CD4-positive, CD25-positive, alpha-beta regulatory T cell (primary cell): ENCODE measurements around the gene NKX2-3. TPM values are rescaled to one million over a fixed set of nuclear protein-coding genes. Genes with fewer than 3 reads are reported as not detected.

Experiments used
- ATAC-seq, 2 donors: fragments of 150-1000 bp; cut with Tn5 transposase; one replicate each; pipeline ENCODE4 v1.10.0; 2021; ENCODE audit warnings: low read depth in 2 of 2, moderate number of reproducible peaks in 2 of 2, moderate library complexity in 1 of 2
- DNase-seq, 3 donors: peaks; one replicate each; pipeline versions ENCODE4 v3.0.0 to v3.0.0-alpha.2; 2012 to 2022; ENCODE audit warnings: mixed read lengths in 1 of 3
- H3K27ac ChIP-seq: one replicate; pipeline ENCODE4 v1.7.0; 2013; ENCODE audit warnings: mild to moderate bottlenecking, low read length; ENCODE audit not compliant: insufficient read depth, poor library complexity, severe bottlenecking
- H3K27me3 ChIP-seq: one replicate; pipeline ENCODE4 v1.7.0; 2013; ENCODE audit warnings: low read length; ENCODE audit not compliant: control insufficient read depth, insufficient read depth
- H3K36me3 ChIP-seq: one replicate; pipeline ENCODE4 v1.7.0; 2013; ENCODE audit warnings: mild to moderate bottlenecking, low read length, moderate library complexity; ENCODE audit not compliant: control insufficient read depth, insufficient read depth
- H3K4me1 ChIP-seq: 2 replicates; pipeline ENCODE4 v1.7.0; 2013; ENCODE audit warnings: mild to moderate bottlenecking, low read length; ENCODE audit not compliant: insufficient read depth, control insufficient read depth, poor library complexity, severe bottlenecking
- H3K4me3 ChIP-seq: one replicate; pipeline ENCODE4 v1.7.0; 2013; ENCODE audit warnings: low read depth, mild to moderate bottlenecking, low read length, moderate library complexity
- H3K9me3 ChIP-seq, 2 experiments: 1 replicate in 1 of 2; 2 replicates in 1 of 2; pipeline ENCODE4 v1.7.0; 2013; ENCODE audit warnings: low read length in 2 of 2, mild to moderate bottlenecking in 1 of 2, moderate library complexity in 1 of 2; ENCODE audit not compliant: control insufficient read depth in 2 of 2
- H3K27ac Mint-ChIP-seq, 3 donors: one replicate each; pipeline ENCODE4 v1.8.0; 2020 to 2022; ENCODE audit warnings: mild to moderate bottlenecking in 3 of 3, mixed read lengths in 3 of 3, moderate library complexity in 2 of 3
- H3K27me3 Mint-ChIP-seq: one replicate; pipeline ENCODE4 v1.8.0; 2022; ENCODE audit warnings: mild to moderate bottlenecking, mixed read lengths
- H3K36me3 Mint-ChIP-seq: one replicate; pipeline ENCODE4 v1.8.0; 2020; ENCODE audit warnings: mixed read lengths
- H3K4me1 Mint-ChIP-seq, 4 donors: one replicate each; pipeline ENCODE4 v1.8.0; 2020 to 2022; ENCODE audit warnings: mixed read lengths in 4 of 4, mild to moderate bottlenecking in 1 of 4
- H3K4me3 Mint-ChIP-seq, 4 donors: one replicate each; pipeline ENCODE4 v1.8.0; 2020 to 2022; ENCODE audit warnings: mild to moderate bottlenecking in 4 of 4, mixed read lengths in 4 of 4, moderate library complexity in 3 of 4
- H3K9me3 Mint-ChIP-seq, 7 donors: one replicate each; pipeline ENCODE4 v1.8.0; 2020 to 2022; ENCODE audit warnings: mixed read lengths in 7 of 7, mild to moderate bottlenecking in 3 of 7, moderate library complexity in 2 of 7
- polyA plus RNA-seq, 4 donors: library from polyadenylated mRNA; unstranded; fragments of 300-500 nt; fragmentation: Illumina TruSeq; gene quantifications; one replicate each; pipeline ENCODE4 v1.2.3, GENCODE V29; 2021
- total RNA-seq: library from RNA; stranded (reverse); gene quantifications from one replicate; pipeline ENCODE4 v1.2.3, GENCODE V29; 2022

The NKX2-3 gene
- not detected for total RNA-seq
- polyA plus RNA-seq = not detected

DNA sequence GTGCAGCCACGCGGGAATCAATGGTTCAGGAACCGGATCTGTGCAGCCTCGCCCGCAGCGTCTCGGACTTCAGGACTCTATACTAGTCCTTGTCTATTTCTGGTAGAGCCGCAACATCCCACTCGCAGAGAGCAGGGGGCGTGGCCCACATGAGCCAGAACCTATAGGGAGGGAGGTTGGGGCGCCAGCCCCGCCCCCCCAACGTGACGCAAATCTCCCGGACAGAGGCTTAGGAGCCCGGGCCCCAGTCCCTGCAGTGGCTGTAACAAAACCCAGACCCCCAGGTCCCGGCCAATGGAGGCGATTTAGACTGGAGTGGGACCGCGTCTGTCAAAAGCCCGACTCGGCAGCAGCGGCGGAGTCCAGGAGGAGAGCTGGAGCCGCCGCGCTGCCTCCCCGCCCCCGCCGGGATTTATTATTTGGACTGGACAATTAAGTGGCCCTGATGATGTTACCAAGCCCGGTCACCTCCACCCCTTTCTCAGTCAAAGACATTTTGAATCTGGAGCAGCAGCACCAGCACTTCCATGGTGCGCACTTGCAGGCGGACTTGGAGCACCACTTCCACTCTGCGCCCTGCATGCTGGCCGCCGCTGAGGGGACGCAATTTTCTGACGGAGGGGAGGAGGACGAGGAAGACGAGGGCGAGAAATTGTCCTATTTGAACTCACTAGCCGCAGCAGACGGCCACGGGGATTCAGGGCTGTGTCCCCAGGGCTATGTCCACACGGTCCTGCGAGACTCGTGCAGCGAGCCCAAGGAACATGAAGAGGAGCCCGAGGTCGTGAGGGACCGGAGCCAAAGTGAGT lies at the start of gene NKX2-3:
Gene NKX2-3 (plus strand): TSS at position 256 of the 809 bp plus-strand sequence. CDS start 190 bp downstream, at position 446.
- peaks cover 34% of the 10 kb centered on the region for H3K4me1 ChIP-seq
- H3K4me3 Mint-ChIP-seq = peak within 1 kb of the TSS in 2 of 4 donors; percentile 53 to 55
- no peaks in the 10 kb centered on the region for H3K9me3 ChIP-seq
- H3K27me3 ChIP-seq = peaks cover 32% of the 10 kb centered on the region
- peaks cover 0 to 6% (median 0%) of the 10 kb centered on the region in 7 donors for H3K9me3 Mint-ChIP-seq
- H3K4me1 Mint-ChIP-seq = peaks cover 10 to 67% (median 33%) of the 10 kb centered on the region in 4 donors
- DNase-seq = peak in 1 of 3 donors; percentile 74
- H3K27ac ChIP-seq = no peak within 1 kb of the TSS
- ATAC-seq = peak in 1 of 2 donors; percentile 45
- no peak within 1 kb of the TSS for H3K27ac Mint-ChIP-seq
- no peak within 1 kb of the TSS for H3K4me3 ChIP-seq
- peaks cover 90% of the 10 kb centered on the region for H3K27me3 Mint-ChIP-seq
- no peaks in the 10 kb centered on the region for H3K36me3 ChIP-seq
- H3K36me3 Mint-ChIP-seq = no peaks in the 10 kb centered on the region

DNA sequence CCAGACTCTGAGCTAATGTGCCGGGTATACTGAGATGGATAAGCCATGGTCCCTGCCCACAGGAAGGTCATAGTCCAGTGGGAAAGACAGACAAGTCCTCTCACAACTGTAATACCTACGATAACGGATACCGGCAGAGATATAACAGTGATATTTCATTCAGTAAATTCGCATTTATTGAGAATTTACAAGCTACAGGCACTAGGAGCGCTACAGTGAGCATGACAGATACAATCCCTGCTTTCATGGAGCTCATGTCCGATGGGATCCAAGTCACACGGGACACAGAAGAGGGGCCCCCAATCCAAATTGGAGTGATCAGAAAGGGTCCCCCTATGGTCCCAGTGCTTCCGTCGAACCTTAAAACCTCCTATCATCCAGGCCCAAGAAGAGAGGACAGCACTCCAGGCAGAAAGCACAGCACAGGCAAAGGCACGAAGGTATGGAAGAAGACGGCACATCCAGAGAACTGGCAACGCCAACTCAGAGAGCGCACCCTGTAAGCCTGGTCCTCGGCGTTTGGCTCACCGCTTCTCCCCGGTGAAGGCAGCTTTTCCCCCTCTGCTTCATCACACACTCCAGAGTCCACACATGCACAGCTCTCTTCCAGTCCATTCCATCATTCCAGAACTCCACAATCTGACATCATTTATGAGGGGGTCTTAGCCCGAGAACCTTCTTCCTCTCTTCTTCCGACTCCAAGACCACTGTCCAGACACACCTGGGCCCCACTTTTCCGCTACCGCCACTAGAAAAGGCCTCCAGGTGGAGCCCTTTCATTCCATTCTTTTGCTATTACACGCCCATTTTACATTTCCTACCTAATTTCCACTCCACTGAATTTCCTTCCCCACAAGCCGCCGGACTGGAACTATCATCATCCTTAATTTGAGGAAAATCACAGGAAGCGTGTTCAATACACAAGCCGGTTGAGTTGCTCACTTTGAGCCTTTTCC lies 47.8 kb upstream of the NKX2-3 start:
- peaks cover 0 to 3% (median 0%) of the 10 kb centered on the region in 7 donors for H3K9me3 Mint-ChIP-seq
- Histone ChIP-seq H3K4me3 (no peak overlapping the region), H3K36me3 (no peaks in the 10 kb centered on the region), H3K4me1 (no peaks in the 10 kb centered on the region), H3K27ac (no peak overlapping the region), H3K9me3 (peaks cover 0 to 2% of the 10 kb centered on the region in 2 experiments), H3K27me3 (peaks cover 7% of the 10 kb centered on the region)
- no peaks in the 10 kb centered on the region for H3K36me3 Mint-ChIP-seq
- no peak overlapping the region for H3K4me3 Mint-ChIP-seq
- peaks cover 8% of the 10 kb centered on the region for H3K27me3 Mint-ChIP-seq
- DNase-seq (no peak), ATAC-seq (no peak)
- H3K4me1 Mint-ChIP-seq = peaks cover 0 to 3% (median 0%) of the 10 kb centered on the region in 4 donors
- H3K27ac Mint-ChIP-seq = no peak overlapping the region

DNA sequence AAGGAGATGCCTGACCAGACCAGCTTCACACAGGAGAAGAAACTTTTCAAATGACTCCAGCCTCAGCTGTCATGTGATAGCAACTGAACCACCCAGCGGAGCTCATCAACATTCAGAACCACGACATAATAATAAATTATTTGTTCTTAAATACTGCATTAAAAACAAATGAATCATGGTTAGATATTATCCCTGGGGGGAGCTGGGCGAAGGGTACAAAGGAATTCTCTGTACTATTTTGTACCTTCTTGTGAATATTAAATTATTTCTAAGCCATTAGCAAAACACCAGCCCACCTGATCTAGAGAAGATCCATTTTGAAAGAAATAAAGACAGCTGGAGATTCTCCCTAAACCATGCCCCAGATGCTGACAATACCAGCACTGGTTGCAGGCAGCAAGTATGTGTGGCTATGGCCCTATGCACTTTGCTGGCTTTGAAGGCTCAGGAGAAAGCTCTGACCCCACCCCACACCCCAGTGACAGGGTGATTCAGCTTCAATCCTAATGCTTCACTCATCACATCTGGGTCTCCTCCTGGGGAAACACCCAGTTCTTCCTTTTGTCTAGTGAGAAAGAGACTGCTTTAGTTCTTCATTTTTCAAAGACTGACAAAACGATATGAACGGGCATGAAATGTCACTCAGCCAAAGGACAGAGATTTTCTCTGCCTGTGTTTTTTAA lies 45.5 kb upstream of the NKX2-3 start:
- DNase-seq (no peak), ATAC-seq (no peak)
- Mint-ChIP-seq H3K27ac (no peak overlapping the region), H3K4me3 (no peak overlapping the region), H3K4me1 (peaks cover 0 to 3% (median 0%) of the 10 kb centered on the region in 4 donors), H3K36me3 (no peaks in the 10 kb centered on the region), H3K27me3 (peaks cover 12% of the 10 kb centered on the region), H3K9me3 (peaks cover 0 to 4% (median 0%) of the 10 kb centered on the region in 7 donors)
- Histone ChIP-seq H3K9me3 (no peaks in the 10 kb centered on the region), H3K4me3 (no peak overlapping the region), H3K27ac (no peak overlapping the region), H3K27me3 (peaks cover 10% of the 10 kb centered on the region), H3K4me1 (no peaks in the 10 kb centered on the region), H3K36me3 (no peaks in the 10 kb centered on the region)

DNA sequence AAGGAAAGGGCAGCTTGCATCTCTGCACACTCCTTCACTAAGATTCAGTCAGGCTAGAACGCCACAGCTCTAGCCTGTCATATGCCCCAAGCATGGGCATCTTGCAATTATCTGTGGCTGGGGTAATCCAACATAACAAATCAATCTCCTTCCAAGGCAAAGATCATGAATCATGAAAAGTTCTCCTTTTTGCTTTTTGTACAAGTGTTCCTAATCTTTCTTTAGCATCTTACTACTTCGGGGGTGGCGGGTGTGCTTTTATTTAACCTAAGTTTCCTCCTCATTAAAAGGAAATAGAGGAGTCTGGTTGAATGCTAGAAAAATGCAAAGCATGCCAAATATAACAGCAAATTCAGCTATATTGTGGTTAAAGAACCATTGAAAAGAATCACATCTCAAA lies 43.5 kb upstream of the NKX2-3 start:
- H3K9me3 Mint-ChIP-seq = peaks cover 0 to 4% (median 0%) of the 10 kb centered on the region in 7 donors
- Histone ChIP-seq H3K4me3 (no peak overlapping the region), H3K9me3 (no peaks in the 10 kb centered on the region), H3K36me3 (no peaks in the 10 kb centered on the region), H3K27me3 (peaks cover 10% of the 10 kb centered on the region), H3K27ac (no peak overlapping the region), H3K4me1 (no peaks in the 10 kb centered on the region)
- peaks cover 12% of the 10 kb centered on the region for H3K27me3 Mint-ChIP-seq
- ATAC-seq = no peak
- no peak overlapping the region for H3K4me3 Mint-ChIP-seq
- H3K4me1 Mint-ChIP-seq = peaks cover 0 to 3% (median 0%) of the 10 kb centered on the region in 4 donors
- no peak for DNase-seq
- H3K36me3 Mint-ChIP-seq = no peaks in the 10 kb centered on the region
- no peak overlapping the region for H3K27ac Mint-ChIP-seq

DNA sequence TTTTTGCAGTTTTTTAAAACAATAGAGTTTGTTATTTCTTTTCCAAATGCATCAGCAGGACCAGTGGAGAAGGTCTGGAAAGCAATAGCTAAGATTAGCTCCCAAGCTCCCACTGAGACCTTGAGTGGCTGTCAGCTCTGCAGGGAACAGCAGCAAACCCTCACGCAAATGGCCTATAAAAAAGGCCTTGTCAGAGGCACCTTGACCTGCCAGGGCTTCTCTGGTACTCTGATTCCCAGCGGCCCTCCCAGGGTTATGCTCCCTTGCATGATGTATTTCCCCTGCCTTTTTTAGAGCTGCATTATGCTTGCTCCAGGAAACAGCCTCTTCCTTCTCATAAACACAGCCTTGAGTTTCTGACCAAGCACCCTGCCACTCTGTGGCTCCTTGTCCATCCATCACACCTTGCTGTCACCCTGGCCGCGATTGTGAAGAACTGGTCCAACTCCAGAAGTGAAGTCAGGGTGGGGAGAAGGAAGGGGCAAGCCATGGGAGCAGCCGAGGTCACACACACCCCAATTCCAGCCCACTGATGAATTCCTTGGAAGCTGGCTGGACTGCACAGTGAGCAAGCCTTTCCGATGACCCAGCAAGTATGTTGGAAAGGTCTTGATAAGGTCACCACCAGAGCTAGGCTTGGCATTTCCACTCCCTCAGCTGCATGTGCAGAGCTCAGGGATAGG lies 35.3 kb upstream of the NKX2-3 start:
- H3K36me3 Mint-ChIP-seq = no peaks in the 10 kb centered on the region
- Histone ChIP-seq H3K27ac (no peak overlapping the region), H3K27me3 (peaks cover 6% of the 10 kb centered on the region), H3K4me1 (no peaks in the 10 kb centered on the region), H3K36me3 (no peaks in the 10 kb centered on the region), H3K9me3 (peaks cover 0 to 5% of the 10 kb centered on the region in 2 experiments), H3K4me3 (no peak overlapping the region)
- H3K9me3 Mint-ChIP-seq = peaks cover 0 to 10% (median 6%) of the 10 kb centered on the region in 7 donors
- ATAC-seq (no peak), DNase-seq (no peak)
- peaks cover 17% of the 10 kb centered on the region for H3K27me3 Mint-ChIP-seq
- no peak overlapping the region for H3K4me3 Mint-ChIP-seq
- H3K27ac Mint-ChIP-seq = no peak overlapping the region
- no peaks in the 10 kb centered on the region for H3K4me1 Mint-ChIP-seq

DNA sequence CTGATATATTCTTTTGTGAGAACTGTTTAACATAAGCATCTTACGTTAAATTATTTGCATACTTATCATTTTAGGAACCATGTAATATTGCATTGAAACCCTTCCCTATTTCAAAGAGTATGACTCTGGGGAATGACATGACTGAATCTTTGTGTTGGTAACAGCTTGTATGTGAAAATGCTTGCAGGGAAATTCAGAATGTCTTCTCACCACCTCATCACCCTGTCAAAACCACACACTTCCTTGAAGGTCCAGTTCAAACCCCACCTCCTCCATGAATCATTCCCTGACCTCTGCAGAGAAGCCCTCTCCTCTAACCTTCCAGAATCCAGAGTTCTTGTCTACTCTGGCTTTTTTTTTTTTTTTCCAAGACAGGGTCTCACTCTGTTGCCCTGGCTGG lies 26.3 kb upstream of the NKX2-3 start:
- Histone ChIP-seq H3K9me3 (no peaks in the 10 kb centered on the region), H3K27me3 (peaks cover 8% of the 10 kb centered on the region), H3K27ac (no peak overlapping the region), H3K4me3 (no peak overlapping the region), H3K4me1 (no peaks in the 10 kb centered on the region), H3K36me3 (no peaks in the 10 kb centered on the region)
- no peak overlapping the region for H3K4me3 Mint-ChIP-seq
- H3K9me3 Mint-ChIP-seq = peaks cover 0 to 2% (median 0%) of the 10 kb centered on the region in 7 donors
- no peaks in the 10 kb centered on the region for H3K4me1 Mint-ChIP-seq
- ATAC-seq (no peak), DNase-seq (no peak)
- H3K36me3 Mint-ChIP-seq = no peaks in the 10 kb centered on the region
- no peak overlapping the region for H3K27ac Mint-ChIP-seq
- peaks cover 26% of the 10 kb centered on the region for H3K27me3 Mint-ChIP-seq

DNA sequence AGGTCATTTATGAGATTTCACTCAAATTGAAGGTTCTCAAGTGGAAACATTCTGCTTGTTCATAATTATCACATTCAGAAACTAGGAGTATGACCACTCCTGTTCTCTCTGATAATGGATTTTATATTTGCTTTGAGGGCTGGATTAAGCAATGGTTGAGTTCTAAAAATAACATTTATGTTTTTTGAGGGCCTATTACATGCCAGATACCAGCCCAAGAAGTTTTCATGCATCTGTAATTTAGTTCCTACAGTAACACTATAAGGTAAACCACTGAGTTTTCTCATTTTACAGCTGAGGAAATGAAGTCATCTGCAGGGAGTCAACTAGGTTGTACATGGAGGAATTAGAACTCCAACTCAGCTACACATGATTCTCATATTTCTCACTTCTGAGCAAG lies 25.5 kb upstream of the NKX2-3 start:
- Mint-ChIP-seq H3K4me1 (no peaks in the 10 kb centered on the region), H3K4me3 (no peak overlapping the region), H3K27me3 (peaks cover 32% of the 10 kb centered on the region), H3K36me3 (no peaks in the 10 kb centered on the region), H3K9me3 (peaks cover 0 to 2% (median 0%) of the 10 kb centered on the region in 7 donors), H3K27ac (no peak overlapping the region)
- H3K4me3 ChIP-seq = no peak overlapping the region
- H3K27ac ChIP-seq = no peak overlapping the region
- no peaks in the 10 kb centered on the region for H3K36me3 ChIP-seq
- ATAC-seq = no peak
- no peaks in the 10 kb centered on the region for H3K9me3 ChIP-seq
- no peak for DNase-seq
- H3K4me1 ChIP-seq = no peaks in the 10 kb centered on the region
- H3K27me3 ChIP-seq = peaks cover 8% of the 10 kb centered on the region
